Measurements from ENCODE around the gene SEMA4D. TPM values are rescaled to one million over a fixed set of nuclear protein-coding genes. Genes with fewer than 3 reads are reported as not detected.

SEMA4D gene
- total and polyA plus RNA-seq, 2 donors from 2014 or later: 18.9 to 147 TPM

GRCh38 chr9:89522261-89522958 is 24.5 kb upstream of the SEMA4D start:
- Histone ChIP-seq H3K27ac (ENCODE audit: low read depth in 2 of 2, low read length in 2 of 2) (peak overlapping the region in 1 of 2 donors; percentile 40), H3K9me3 (ENCODE audit: control insufficient read depth in 2 of 3, insufficient read depth in 1 of 3, low read length in 3 of 3) (no peaks in the 10 kb centered on the region), H3K36me3 (ENCODE audit: control insufficient read depth in 2 of 3, insufficient read depth in 3 of 3, low read length in 3 of 3) (no peaks in the 10 kb centered on the region), H3K27me3 (ENCODE audit: control insufficient read depth, insufficient read depth, low read length) (no peaks in the 10 kb centered on the region), H3K9ac (ENCODE audit: low read length in 3 of 3) (no peak overlapping the region), H3K4me3 (ENCODE audit: low read length in 3 of 3) (no peak overlapping the region), H3K4me1 (ENCODE audit: control insufficient read depth in 2 of 3, insufficient read depth in 2 of 3, low read depth in 1 of 3, low read length in 3 of 3) (peaks cover 0 to 21% (median 18%) of the 10 kb centered on the region in 3 donors)
- no peak for FAIRE-seq
- DNase-seq: no peak
- intact Hi-C loops (cut with DNase I): no loop called here
- TF ChIP-seq CTCF (IDR thresholded peaks at IDR 0.05; ENCODE audit: borderline replicate concordance, extremely low read depth, insufficient read depth): no peak

GRCh38 chr9:89519366-89519805 is 21.5 kb upstream of the SEMA4D start:
- DNase-seq (peak in 3 of 5 donors; percentile 24 to 87 (median 44)), FAIRE-seq (peak; percentile 64)
- H3K27ac ChIP-seq (ENCODE audit: low read depth in 2 of 2, low read length in 2 of 2): peak overlapping the region; percentile 68 to 71
- no peaks in the 10 kb centered on the region for H3K27me3 ChIP-seq (ENCODE audit: control insufficient read depth, insufficient read depth, low read length)
- intact Hi-C loops (cut with DNase I): no loop called here
- H3K9ac ChIP-seq (ENCODE audit: low read length in 3 of 3): no peak overlapping the region
- H3K36me3 ChIP-seq (ENCODE audit: control insufficient read depth in 2 of 3, insufficient read depth in 3 of 3, low read length in 3 of 3): no peaks in the 10 kb centered on the region
- H3K9me3 ChIP-seq (ENCODE audit: control insufficient read depth in 2 of 3, insufficient read depth in 1 of 3, low read length in 3 of 3): no peaks in the 10 kb centered on the region
- peaks cover 0 to 19% (median 16%) of the 10 kb centered on the region in 3 donors for H3K4me1 ChIP-seq (ENCODE audit: control insufficient read depth in 2 of 3, insufficient read depth in 2 of 3, low read depth in 1 of 3, low read length in 3 of 3)
- H3K4me3 ChIP-seq (ENCODE audit: low read length in 3 of 3): no peak overlapping the region
- no peak for TF ChIP-seq CTCF (IDR thresholded peaks at IDR 0.05; ENCODE audit: borderline replicate concordance, extremely low read depth, insufficient read depth)

- FAIRE-seq (no peak), DNase-seq (no peak)
- Histone ChIP-seq H3K4me3 (ENCODE audit: low read length in 3 of 3) (no peak overlapping the region), H3K36me3 (ENCODE audit: control insufficient read depth in 2 of 3, insufficient read depth in 3 of 3, low read length in 3 of 3) (no peaks in the 10 kb centered on the region), H3K9ac (ENCODE audit: low read length in 3 of 3) (no peak overlapping the region), H3K4me1 (ENCODE audit: control insufficient read depth in 2 of 3, insufficient read depth in 2 of 3, low read depth in 1 of 3, low read length in 3 of 3) (peaks cover 0 to 19% (median 16%) of the 10 kb centered on the region in 3 donors), H3K27me3 (ENCODE audit: control insufficient read depth, insufficient read depth, low read length) (no peaks in the 10 kb centered on the region), H3K9me3 (ENCODE audit: control insufficient read depth in 2 of 3, insufficient read depth in 1 of 3, low read length in 3 of 3) (no peaks in the 10 kb centered on the region), H3K27ac (ENCODE audit: low read depth in 2 of 2, low read length in 2 of 2) (peak overlapping the region; percentile 68 to 71)
- intact Hi-C loops (cut with DNase I): no loop called here
- TF ChIP-seq CTCF (IDR thresholded peaks at IDR 0.05; ENCODE audit: borderline replicate concordance, extremely low read depth, insufficient read depth): no peak
Measured at GRCh38 chr9:89518466-89519365, 20.8 kb upstream of the SEMA4D start.

All from kidney (tissue), 14 donors.